Loucy (cell line): ENCODE measurements around the gene FAM161B.

Experiments
- H2AFZ ChIP-seq: fragments of 200-600 bp; sonication (generic); 2 replicates; pipeline ENCODE4 v1.6.0; 2016; ENCODE audit warnings: antibody characterized with exemption, mild to moderate bottlenecking, low read length, moderate library complexity
- H3F3A ChIP-seq: fragments of 200-600 bp; 2 replicates; pipeline ENCODE4 v1.6.0; 2016; ENCODE audit warnings: antibody characterized with exemption, low read depth, mild to moderate bottlenecking
- H3K27me3 ChIP-seq: fragments of 200-600 bp; sonication (generic); 2 replicates; pipeline ENCODE4 v1.6.1; 2014; ENCODE audit warnings: low read length, mild to moderate bottlenecking; ENCODE audit not compliant: insufficient read depth, poor library complexity, severe bottlenecking
- H3K36me3 ChIP-seq: fragments of 200-600 bp; sonication (generic); 2 replicates; pipeline ENCODE4 v1.6.1; 2016; ENCODE audit warnings: low read length; ENCODE audit not compliant: insufficient read depth
- H3K4me1 ChIP-seq: fragments of 200-600 bp; sonication (generic); 2 replicates; pipeline ENCODE4 v1.5.1; 2014; ENCODE audit warnings: low read length, mild to moderate bottlenecking; ENCODE audit not compliant: insufficient read depth, poor library complexity, severe bottlenecking
- H3K4me2 ChIP-seq: fragments of 200-600 bp; sonication (generic); 2 replicates; pipeline ENCODE4 v1.6.0; 2014; ENCODE audit warnings: antibody characterized with exemption, low read length, low read depth, mild to moderate bottlenecking; ENCODE audit not compliant: poor library complexity, severe bottlenecking
- H3K4me3 ChIP-seq: fragments of 200-600 bp; sonication (generic); 2 replicates; pipeline ENCODE4 v1.5.1; 2014; ENCODE audit warnings: low read length, mild to moderate bottlenecking, mixed read lengths; ENCODE audit not compliant: poor library complexity, severe bottlenecking
- H3K79me2 ChIP-seq: fragments of 200-600 bp; sonication (generic); 2 replicates; pipeline ENCODE4 v1.6.1; 2014; ENCODE audit warnings: low read length; ENCODE audit not compliant: insufficient read depth
- H3K9ac ChIP-seq: fragments of 200-600 bp; sonication (generic); 2 replicates; pipeline ENCODE4 v1.6.0; 2014; ENCODE audit warnings: mild to moderate bottlenecking, low read depth, low read length, moderate library complexity; ENCODE audit not compliant: poor library complexity, severe bottlenecking
- H3K9me2 ChIP-seq: fragments of 200-600 bp; sonication (generic); replicated peaks from 2 replicates; pipeline ENCODE4 v1.6.1; 2016; ENCODE audit warnings: low read depth, low read length, mixed read lengths
- H3K9me3 ChIP-seq: fragments of 200-600 bp; sonication (generic); 2 replicates; pipeline ENCODE4 v1.6.1; 2014; ENCODE audit warnings: mild to moderate bottlenecking, antibody characterized with exemption, low read length, low read depth; ENCODE audit not compliant: insufficient read depth
- H4K20me1 ChIP-seq: fragments of 200-600 bp; sonication (generic); 2 replicates; pipeline ENCODE4 v1.6.0; 2014; ENCODE audit warnings: antibody characterized with exemption, low read length, mild to moderate bottlenecking; ENCODE audit not compliant: insufficient read depth, poor library complexity, severe bottlenecking
- CTCF ChIP-seq: fragments of 200-600 bp; sonication (generic); conservative IDR thresholded peaks from 2 replicates; pipeline ENCODE4 v1.5.1; 2014; ENCODE audit warnings: mild to moderate bottlenecking, antibody characterized with exemption, low read length
- EZH2phosphoT487 ChIP-seq: fragments of 200-600 bp; IDR thresholded peaks from 2 replicates; pipeline ENCODE4 v1.6.1; 2018; ENCODE audit warnings: antibody characterized with exemption, mild to moderate bottlenecking, moderate library complexity, borderline replicate concordance

The FAM161B gene

GRCh38 chr14:73976125-73976524 is 26.2 kb upstream of the FAM161B start:
- Histone ChIP-seq H3K36me3 (no peaks in the 10 kb centered on the region), H2AFZ (no peak overlapping the region), H3F3A (no peaks in the 10 kb centered on the region), H3K4me1 (no peaks in the 10 kb centered on the region), H3K4me2 (no peak overlapping the region), H3K9me3 (no peaks in the 10 kb centered on the region), H3K4me3 (no peak overlapping the region), H3K27me3 (no peaks in the 10 kb centered on the region), H4K20me1 (no peaks in the 10 kb centered on the region), H3K79me2 (no peaks in the 10 kb centered on the region), H3K9me2 (no peaks in the 10 kb centered on the region), H3K9ac (no peak overlapping the region)
- TF ChIP-seq EZH2phosphoT487 (no peak), CTCF (no peak)

GRCh38 chr14:73973497-73973896 is 23.6 kb upstream of the FAM161B start:
- Histone ChIP-seq H3K4me3 (no peak overlapping the region), H3K9me3 (no peaks in the 10 kb centered on the region), H2AFZ (no peak overlapping the region), H4K20me1 (no peaks in the 10 kb centered on the region), H3K9ac (no peak overlapping the region), H3F3A (no peaks in the 10 kb centered on the region), H3K4me1 (no peaks in the 10 kb centered on the region), H3K27me3 (no peaks in the 10 kb centered on the region), H3K4me2 (no peak overlapping the region), H3K9me2 (no peaks in the 10 kb centered on the region), H3K79me2 (no peaks in the 10 kb centered on the region), H3K36me3 (peaks cover 6% of the 10 kb centered on the region; the same call in 1 of the 2 replicates)
- TF ChIP-seq EZH2phosphoT487 (no peak), CTCF (no peak)

- no peak for TF ChIP-seq EZH2phosphoT487
- no peak for TF ChIP-seq CTCF
- no peak overlapping the region for H2AFZ ChIP-seq
- H3K9me3 ChIP-seq: no peaks in the 10 kb centered on the region
- H3K36me3 ChIP-seq: peaks cover 6% of the 10 kb centered on the region; the same call in 1 of the 2 replicates
- no peaks in the 10 kb centered on the region for H4K20me1 ChIP-seq
- H3K9me2 ChIP-seq: no peaks in the 10 kb centered on the region
- no peak overlapping the region for H3K4me2 ChIP-seq
- H3K4me1 ChIP-seq: no peaks in the 10 kb centered on the region
- no peak overlapping the region for H3K4me3 ChIP-seq
- H3K79me2 ChIP-seq: no peaks in the 10 kb centered on the region
- H3K9ac ChIP-seq: no peak overlapping the region
- H3K27me3 ChIP-seq: no peaks in the 10 kb centered on the region
- no peaks in the 10 kb centered on the region for H3F3A ChIP-seq
Observed at GRCh38 chr14:73968885-73969284, 19.0 kb upstream of the FAM161B start.
